Measurements from ENCODE around the gene RCC1.
"Not testable (repeated sequence)": the region's sequence is repeated elsewhere in the genome, so short reads cannot be mapped to it uniquely, and the experiment has no call there.

The RCC1 gene, protein sequence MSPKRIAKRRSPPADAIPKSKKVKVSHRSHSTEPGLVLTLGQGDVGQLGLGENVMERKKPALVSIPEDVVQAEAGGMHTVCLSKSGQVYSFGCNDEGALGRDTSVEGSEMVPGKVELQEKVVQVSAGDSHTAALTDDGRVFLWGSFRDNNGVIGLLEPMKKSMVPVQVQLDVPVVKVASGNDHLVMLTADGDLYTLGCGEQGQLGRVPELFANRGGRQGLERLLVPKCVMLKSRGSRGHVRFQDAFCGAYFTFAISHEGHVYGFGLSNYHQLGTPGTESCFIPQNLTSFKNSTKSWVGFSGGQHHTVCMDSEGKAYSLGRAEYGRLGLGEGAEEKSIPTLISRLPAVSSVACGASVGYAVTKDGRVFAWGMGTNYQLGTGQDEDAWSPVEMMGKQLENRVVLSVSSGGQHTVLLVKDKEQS

DNA sequence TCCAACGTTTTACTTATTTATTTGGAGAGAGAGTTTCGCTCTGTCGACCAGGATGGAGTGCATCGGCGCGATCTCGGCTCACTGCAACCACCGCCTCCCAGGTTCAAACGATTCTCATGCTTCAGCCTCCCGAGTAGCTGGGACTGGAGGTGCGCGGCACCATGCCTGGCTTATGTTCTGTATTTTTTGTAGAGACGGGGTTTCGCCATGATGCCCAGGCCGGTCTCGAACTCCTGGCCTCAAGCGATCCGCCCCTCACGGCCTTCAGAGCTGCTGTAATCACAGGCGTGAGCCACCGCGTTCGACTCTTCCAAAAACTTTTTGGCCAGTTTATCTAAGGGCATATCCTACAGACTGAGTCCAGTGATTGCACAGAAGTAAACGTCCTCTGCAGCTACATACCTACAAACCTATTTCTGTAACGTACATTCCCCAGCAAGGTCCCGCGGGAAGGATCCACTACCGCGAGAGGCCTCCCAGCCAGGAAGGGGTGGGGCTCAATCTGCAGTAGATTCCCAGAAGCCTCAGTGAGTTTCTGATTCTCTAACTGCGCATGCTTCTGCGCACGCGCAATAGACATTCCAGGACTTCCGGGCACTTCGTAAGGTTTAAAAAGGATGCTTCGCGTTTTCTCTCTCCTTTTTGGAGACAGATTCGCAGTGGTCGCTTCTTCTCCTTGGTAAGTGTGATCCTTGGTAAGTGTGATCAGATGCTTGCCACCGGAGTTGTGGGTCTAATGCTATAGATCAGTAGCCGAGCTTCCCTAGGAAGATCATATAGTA, at the start of gene RCC1:
Gene RCC1 (plus strand): TSS at position 638 of the 782 bp plus-strand sequence. CDS start 23,824 bp downstream, outside the sequence.
- peak; percentile 90 for DNase-seq

DNA sequence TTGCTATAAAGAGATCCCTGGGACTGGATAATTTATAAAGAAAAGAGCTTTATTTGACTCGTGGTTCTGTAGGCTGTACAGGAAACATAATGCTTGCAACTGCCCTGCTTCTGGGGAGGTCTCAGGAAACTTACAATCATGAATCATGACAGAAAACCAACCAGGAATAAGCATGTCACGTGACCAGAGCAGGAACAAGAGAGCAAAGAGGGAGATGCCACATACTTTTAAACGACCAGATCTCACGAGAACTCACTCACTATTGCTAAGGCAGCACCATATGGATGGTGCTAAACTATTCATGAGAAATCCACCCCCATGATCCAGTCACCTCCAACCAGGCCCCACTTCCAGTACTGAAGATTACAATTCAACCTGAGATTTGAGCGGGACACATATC, 49.8 kb upstream of the RCC1 start:
- DNase-seq = no peak

DNA sequence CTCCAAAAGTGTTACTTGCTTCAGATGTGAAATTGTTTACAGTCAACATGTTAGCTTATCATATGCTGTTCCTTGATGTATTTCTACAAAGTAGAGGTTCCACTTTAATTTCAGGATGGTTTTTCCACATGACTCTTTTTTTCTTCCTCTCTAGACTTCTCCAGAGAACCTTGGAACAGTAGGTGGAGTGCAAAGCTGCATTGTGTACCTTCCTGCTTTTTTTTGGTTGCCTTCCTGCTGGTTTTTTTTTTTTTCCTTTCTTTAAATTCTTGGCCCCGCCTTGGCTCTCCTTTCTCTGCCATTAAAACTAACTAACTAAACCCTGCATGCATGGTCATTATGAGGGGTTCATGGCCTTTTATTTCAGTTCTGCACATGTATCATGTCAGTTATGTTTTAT, 48.2 kb upstream of the RCC1 start:
- no peak for DNase-seq

DNA sequence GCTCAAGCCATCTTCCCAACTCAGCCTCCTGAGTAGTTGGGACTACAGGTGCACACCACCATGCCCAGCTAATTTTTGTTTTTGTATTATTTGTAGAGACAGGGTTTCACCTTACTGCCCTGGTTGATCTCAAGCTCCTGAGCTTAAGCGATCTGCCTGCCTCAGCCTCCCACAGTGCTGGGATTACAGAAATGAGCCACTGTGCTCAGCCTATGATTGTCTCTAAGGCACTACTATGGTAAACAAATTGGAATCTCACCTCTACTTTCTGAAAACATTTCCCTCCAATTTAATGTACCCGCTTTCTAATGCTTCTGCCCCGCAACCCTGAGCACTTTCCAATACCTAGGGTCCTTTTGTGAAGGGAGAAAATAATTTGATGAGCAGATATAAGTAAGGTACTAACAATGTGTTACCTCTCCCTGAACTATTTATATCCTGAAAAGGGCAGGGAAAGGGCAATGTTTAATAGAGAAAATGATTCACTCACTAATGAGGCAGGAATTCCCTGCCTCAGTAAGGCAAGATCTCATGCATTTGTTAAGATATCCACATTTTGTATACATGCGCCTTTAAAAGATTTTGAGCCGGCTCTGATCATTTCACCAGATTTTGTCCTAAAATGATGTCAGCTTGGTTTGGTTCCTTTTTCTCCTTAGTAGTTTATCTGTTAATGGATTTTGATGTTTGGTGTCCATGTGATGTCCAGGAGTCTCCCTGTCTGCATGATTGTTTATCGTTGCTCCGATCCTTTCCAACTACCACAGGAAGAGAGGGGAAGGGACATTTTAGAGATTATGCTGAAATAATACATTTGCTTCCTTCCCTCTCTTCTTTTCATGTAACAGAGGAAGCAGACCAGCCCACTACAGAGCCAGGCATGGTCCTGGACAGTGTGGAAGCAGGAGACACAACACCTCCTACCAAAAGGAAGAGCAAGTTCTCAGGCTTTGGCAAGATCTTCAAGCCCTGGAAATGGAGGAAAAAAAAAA, 47.3 kb upstream of the RCC1 start:
- no peak for DNase-seq

DNA sequence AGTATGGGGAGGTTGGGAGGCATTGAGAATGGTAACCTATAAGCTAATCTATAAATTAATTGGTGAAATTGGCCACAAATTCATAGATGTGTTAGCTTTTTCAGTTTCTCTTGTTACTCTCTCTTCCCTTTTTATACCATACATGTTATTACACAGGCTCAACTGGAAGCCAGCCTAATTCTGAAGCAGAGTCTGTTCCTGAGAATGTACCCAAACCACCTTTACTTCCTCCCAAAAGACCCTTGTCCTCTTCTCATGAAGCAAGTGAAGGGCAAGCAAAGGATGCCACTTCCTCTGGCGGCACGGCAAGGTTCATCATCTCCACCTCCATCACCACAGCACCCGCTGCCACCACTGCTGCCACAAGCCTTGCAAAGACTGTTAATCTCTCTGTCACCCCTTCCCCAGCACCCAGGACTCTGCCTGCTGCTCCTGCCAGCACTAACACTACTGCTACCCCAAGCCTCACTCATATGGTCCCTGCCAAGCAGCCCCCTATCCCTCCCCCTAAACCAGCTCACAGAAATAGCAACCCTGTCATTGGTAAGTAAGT, 39.5 kb upstream of the RCC1 start:
- no peak for DNase-seq

DNA sequence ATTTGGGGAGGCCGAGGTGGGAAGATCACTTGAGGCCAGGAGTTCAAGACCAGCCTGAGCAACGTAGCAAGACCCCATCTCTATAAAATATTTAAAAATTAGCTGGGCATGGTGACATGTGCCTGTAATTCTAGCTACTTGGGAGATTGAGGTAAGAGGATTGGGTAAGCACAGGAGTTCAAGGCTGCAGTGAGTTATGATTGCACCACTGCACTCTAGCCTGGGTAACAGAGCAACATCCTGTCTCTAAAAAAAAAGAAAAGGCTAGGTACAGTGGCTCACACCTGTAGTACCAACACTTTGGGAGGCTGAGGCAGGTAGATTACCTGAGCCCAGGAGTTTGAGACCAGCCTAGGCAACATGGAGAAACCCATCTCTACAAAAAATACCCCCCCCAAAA, 35.7 kb upstream of the RCC1 start:
- no peak for DNase-seq

DNA sequence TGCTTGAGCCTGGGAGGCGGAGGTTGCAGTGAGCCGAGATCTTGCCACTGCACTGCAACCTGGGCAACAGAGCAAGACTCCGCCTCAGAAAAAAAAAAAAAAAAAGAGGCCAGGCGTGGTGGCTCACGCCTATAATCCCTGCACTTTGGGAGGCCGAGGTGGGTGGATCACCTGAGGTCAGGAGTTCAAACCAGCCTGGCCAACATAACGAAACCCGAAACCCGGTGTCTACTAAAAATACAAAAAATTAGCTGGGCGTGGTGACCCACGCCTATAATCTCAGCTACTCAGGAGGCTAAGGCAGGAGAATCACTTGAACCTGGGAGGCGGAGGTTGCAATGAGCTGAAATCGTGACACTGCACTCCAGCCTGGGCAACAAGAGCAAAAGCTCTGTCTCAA, 26.3 kb upstream of the RCC1 start:
- not testable (repeated sequence) for DNase-seq

DNA sequence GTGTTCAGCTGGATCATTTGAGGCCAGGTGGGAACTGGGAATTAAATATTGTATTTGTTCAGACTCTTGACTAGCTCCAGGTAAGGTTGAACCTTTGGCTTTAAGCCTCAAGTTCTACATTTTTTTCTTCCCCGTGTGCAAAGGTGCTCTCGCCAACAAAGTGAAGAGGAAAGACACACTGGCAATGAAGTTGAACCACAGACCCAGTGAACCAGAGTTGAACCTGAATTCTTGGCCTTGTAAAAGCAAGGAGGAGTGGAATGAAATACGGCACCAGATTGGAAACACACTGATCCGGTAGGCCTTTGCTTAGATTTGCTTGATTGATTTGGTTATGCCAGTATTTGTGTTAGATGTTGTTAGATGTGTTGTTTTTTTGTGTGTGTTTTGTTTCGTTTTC, 25.5 kb upstream of the RCC1 start:
- no peak for DNase-seq

DNA sequence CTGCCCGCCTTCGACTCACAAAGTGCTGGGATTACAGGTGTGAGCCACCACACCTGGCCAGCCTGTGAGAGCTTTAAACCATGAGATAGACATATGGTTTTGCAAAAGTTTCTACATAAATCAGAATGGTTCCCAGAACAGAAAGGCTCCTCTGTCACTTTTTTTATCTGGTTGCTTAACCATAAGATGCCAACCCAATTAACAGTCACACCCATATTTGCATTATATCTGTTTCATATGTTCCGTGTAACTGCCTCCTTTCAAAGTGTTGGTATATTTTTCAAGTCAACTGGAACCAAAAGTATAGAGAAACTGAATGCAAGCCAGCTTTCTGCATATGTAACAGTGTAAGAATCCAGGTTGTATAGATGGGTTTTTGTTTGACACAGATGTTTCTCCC, 23.7 kb upstream of the RCC1 start:
- no peak for DNase-seq

DNA sequence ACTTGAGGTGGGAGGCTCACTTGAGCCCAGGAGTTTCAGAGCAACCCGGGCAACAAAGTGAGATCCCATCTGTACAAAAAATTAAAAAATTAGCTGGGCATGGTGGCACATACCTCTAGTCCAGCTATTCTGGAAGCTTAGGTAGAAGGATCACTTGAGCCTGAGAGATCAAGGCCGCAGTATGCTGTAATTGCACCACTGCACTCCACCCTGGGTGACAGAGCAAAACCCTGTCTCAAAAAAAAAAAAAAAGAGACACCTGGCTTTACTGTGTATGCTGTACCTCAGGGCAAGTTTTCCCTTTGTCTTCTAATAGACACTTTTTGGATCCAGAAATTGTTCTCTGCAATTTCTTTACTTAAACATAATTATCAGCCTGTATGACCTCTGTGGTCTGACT, 23.1 kb upstream of the RCC1 start:
- DNase-seq = no peak

DNA sequence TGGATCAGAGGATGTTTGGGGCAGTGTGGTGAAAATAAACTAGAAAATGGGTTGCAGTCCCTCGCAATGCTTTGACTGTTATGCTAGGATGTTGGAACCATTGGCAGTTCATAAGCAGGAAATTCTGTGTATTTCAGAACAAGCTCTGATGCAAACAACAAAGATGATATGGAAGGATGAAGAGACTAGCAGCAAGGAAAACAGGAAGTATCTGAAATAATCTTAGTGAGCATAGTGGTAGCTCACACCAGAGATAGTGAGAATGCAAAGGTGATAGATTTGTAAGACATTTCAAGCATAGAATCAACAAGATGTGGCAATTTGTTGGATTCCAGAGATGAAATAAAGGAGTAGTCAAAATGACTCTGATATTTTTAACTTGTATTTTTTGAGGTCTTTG, 11.1 kb upstream of the RCC1 start:
- no peak for DNase-seq

DNA sequence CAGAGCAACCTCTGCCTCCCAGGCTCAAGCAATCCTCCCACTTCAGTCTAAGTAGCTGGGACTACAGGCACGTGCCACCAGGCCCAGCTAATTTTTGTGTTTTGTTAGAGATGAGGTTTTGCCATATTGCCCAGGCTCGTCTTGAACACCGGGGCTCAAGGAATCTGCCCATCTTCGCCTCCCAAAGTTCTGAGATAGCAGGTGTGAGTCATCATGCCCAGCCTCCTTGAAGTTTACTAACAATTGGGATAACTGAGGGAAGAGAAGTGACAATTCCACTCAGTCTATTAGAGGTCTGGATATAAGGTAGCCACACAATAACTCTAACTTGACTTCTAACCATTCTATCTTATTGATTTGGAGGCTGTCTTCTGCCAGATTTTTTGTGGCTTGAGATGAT, 6.3 kb upstream of the RCC1 start:
- DNase-seq = no peak

DNA sequence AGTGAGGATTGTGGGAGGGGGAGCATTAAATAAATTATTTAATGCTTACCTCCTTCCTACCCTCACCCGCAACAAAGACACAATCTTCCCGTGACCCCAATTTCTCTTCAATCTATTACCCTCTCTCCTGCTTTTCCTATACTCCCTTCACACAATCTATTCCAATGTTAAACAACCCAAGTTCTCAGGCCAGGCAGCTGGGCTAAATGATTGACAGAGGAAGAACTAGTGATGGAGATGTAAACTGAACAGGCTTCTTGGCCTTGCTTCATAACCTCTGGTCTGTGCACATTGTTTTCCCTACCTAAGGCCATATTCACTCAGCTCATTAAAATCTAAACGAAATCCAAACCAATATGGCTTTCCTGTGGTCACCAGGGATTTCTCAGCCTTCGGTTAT, 3.9 kb upstream of the RCC1 start:
- no peak for DNase-seq

GRCh38 chr1:28503117-28503516, 2.7 kb upstream of the RCC1 start:
- DNase-seq = no peak

DNA sequence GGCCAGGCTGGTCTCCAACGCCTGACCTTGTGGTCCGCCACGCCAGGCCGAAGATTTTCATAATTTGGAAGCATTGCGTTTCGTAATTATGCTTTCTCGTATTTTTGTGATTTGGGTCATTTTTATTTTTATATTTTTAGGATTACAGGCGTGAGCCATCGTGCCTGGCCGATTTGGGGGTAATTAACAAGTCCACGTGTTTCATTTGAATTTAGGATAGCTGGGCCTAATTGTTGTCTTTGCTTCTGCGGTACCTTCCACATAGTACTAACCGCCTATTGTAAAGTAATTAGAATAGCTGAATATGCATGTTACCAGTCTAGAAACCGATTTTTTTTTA, 1.0 kb downstream of the RCC1 start:
- DNase-seq = no peak

DNA sequence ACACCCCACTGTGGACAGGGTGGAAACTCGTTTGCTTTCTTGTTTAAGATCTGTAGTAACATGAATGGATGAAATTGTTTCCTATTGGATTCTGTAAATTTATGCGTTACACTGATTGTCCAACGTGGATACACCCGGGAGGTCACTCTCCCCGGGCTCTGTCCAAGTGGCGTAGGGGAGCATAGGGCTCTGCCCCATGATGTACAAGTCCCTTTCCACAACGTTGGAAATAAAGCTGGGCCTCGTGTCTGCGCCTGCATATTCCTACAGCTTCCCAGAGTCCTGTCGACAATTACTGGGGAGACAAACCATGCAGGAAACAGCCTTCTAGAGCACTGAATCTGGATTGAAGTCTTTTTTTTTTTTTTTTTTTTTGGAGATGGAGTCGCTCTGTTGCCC, 1.4 kb downstream of the RCC1 start:
- no peak for DNase-seq

DNA sequence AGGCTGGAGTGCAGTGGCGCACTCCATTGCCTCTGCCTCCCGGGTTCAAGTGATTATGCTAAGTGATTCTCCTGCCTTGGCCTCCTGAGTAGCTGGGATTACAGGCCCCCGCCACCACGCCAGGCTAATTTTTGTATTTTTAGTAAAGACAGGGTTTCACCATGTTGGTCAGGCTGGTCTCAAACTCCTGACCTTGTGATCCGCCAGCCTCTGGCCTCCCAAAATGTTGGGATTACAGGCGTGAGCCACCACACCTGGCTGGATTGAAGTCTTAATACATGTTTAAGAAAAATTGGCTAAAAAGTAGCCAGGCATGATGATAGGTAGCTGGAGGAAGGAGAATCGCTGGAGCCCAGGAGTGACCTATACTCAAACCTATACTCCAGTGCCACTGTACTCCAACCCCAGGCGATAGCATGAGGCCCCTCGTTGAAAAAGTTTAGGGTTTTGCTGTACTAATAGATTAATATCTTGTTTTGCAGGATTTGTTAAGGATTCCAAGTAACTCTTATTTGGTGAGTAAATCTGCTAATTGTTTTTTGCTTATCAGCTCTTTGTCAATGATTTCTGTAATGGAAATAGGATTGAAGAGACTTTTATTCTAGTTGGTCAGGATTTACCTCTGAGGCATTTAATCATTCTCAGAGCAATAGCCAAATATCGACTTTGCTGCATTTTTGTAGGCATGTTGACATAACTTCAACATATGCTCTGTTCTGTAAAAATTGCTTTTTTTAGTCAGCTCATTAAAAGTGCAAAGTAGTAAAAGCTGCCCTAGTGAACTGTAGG, 2.0 kb downstream of the RCC1 start:
- no peak for DNase-seq

DNA sequence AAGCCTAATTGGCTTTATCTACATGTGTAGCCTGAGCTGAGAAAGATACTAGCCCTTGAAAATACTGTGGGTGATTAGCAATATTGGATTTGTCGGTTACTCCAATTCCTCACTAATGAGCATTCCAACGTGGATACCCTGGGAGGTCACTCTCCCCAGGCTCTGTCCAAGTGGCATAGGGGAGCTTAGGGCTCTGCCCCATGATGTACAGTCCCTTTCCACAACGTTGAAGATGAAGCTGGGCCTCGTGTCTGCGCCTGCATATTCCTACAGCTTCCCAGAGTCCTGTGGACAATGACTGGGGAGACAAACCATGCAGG, 2.6 kb downstream of the RCC1 start:
- DNase-seq = no peak

DNA sequence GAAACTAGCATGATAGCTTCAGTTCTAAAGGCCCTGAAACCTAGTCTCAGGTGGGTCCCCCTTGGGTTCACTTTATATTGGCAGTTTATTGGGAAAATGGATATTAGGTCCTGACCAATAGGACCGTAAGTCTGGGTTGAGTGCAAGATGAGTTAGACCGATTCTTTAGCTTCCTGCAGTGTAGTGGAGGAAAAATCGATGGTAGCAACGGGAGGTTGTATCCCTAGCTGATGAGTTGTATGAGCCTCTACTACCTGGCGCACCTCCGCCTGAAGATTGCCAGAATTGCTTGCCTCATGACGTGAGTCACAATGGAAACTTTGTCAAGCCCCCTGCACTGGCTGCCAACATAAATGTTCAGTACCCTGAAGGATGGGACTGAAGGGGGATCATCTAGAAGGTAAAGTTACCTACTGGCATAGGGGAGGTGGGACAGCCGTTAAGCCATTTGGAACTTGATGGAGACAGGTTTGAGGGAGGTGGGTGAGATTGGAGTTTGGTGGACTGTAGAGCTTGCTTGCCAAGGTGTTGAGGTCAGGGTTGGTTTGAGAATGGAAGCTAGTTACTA, 3.9 kb downstream of the RCC1 start:
- DNase-seq = no peak

DNA sequence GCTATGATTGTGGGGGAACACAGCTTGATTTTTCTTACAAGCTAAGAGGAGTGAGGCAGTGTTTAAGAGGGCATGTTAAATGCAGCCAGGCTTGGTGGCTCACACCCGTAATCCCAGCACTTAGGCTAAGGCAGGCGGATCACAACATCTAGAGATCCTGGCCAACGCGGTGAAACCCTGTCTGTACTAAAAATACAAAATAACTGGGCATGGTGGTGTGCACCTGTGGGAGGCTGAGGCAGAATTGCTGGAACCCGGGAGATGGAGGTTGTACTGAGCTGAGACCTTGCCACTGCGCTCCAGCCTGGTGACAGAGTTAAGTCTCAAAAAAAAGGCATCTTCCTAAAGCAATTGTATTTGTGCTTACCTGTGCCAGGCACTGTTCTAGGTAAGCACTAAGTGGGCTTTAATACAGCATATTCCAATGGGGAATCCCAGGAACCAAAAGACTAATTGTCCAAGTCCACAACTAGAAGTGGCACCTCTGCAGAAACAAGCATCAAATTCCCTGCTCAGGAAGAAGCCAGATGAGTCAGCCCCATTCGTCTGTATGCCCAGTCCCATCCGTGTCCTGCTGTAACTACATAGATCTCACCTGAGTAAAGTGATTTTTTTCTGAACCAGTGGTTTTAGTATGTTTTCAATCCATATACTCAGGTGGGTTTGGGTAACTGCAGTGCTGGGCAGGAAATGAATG, 4.6 kb downstream of the RCC1 start:
- no peak for DNase-seq

DNA sequence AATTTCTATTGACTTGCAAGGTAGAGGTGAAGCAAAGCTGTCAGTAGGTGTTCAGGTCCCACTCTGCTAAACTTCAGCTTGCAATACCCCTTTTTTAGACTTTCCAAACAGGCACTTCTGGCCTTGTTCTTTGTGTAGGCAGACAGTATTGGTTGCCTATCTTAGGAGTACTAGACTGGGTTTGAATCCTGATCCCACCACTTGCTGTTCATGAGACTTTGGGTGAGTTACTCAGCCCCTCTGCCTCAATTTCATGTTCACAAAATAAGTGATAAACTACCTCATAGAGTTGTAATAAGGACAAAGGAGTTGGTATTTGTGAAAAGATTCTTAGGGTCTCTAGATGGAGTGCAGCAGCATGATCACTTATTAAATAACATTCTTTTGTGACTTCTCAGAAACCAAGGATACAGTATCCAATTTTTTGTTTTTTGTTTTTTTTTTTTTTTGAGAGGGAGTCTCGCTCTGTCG, 5.2 kb downstream of the RCC1 start:
- no peak for DNase-seq

Data from SIG-M5 (cell line).